Stomach (tissue), 4 donors: Measurements from ENCODE around the gene HEXD.

Source experiments
- CTCF ChIP-seq, 7 experiments: fragments of 450-650 bp in 4 of 7; fragments of 200-600 bp in 3 of 7; sonication (generic) in 3 of 7; IDR thresholded peaks; one replicate each; pipeline ENCODE4 v1.5.1; 2016 to 2019; ENCODE audit warnings: antibody characterized with exemption in 7 of 7, control low read depth in 2 of 7, mild to moderate bottlenecking in 1 of 7
- EP300 ChIP-seq: sonication (generic); formaldehyde crosslinking; IDR thresholded peaks from one replicate; pipeline ENCODE4 v1.6.1; 2017; ENCODE audit warnings: antibody characterized with exemption
- POLR2A ChIP-seq, 4 donors: fragments of 450-650 bp; IDR thresholded peaks; one replicate each; pipeline ENCODE4 v1.6.1; 2016; ENCODE audit warnings: antibody characterized with exemption in 4 of 4, control low read depth in 2 of 4, mild to moderate bottlenecking in 1 of 4, moderate library complexity in 1 of 4
- POLR2AphosphoS5 ChIP-seq, 3 donors: sonication (generic); formaldehyde crosslinking; IDR thresholded peaks; one replicate each; pipeline ENCODE4 v1.6.1; 2016; ENCODE audit warnings: antibody characterized with exemption in 3 of 3

- TF ChIP-seq POLR2AphosphoS5 (IDR thresholded peaks at IDR 0.05), result no peak
- no peak for TF ChIP-seq CTCF (IDR thresholded peaks at IDR 0.05)
- no peak for TF ChIP-seq EP300
- no peak for TF ChIP-seq POLR2A (IDR thresholded peaks at IDR 0.05)
Observed at GRCh38 chr17:82407255-82407654, 10.9 kb upstream of the HEXD start.
